Activated CD4-positive, alpha-beta memory T cell treated with anti-CD3 and anti-CD28 coated beads, Interleukin-2, amount 10 ng/mL, durations not matched to agents 7 days and 5 days (primary cell): ENCODE measurements around the gene SDK1. TPM values are rescaled to one million over a fixed set of nuclear protein-coding genes. Genes with fewer than 3 reads are reported as not detected.
"Not testable (repeated sequence)": the region's sequence is repeated elsewhere in the genome, so short reads cannot be mapped to it uniquely, and the experiment has no call there.

Experiments used
- CTCF ChIA-PET: fragments of 350-600 bp; sonication (Branson Sonifier 250); formaldehyde crosslinking; loops from one replicate; lab custom pipeline; 2021; ENCODE audit warnings: antibody characterized with exemption, inconsistent platforms; lab: Charles Lee
- POLR2A ChIA-PET: fragments of 350-600 bp; sonication (Branson Sonifier 250); formaldehyde crosslinking; loops from one replicate; lab custom pipeline; 2021; ENCODE audit warnings: antibody characterized with exemption; lab: Charles Lee
- DNase-seq: peaks from one replicate; pipeline ENCODE4 v3.0.0-alpha.2; 2020
- H3K27ac Mint-ChIP-seq: one replicate; pipeline ENCODE4 v1.8.0; 2021; ENCODE audit warnings: mild to moderate bottlenecking, mixed read lengths
- H3K27me3 Mint-ChIP-seq: one replicate; pipeline ENCODE4 v1.8.0; 2021; ENCODE audit warnings: mixed read lengths
- H3K36me3 Mint-ChIP-seq: one replicate; pipeline ENCODE4 v1.8.0; 2021; ENCODE audit warnings: low read depth, mixed read lengths
- H3K4me1 Mint-ChIP-seq: one replicate; pipeline ENCODE4 v1.8.0; 2021; ENCODE audit warnings: mixed read lengths
- H3K4me3 Mint-ChIP-seq: one replicate; pipeline ENCODE4 v1.8.0; 2021; ENCODE audit warnings: mild to moderate bottlenecking, mixed read lengths
- H3K9me3 Mint-ChIP-seq: one replicate; pipeline ENCODE4 v1.8.0; 2021; ENCODE audit warnings: mixed read lengths
- total RNA-seq, 2 experiments: library from RNA; stranded (reverse); gene quantifications; one replicate each; pipeline ENCODE4 v1.2.3, GENCODE V29; 2021

The SDK1 gene
- total RNA-seq, 2 experiments from 2014 or later, result 0.03 to 0.05 TPM

GRCh38 chr7:4225361-4225771 lies 924.3 kb downstream of the SDK1 start:
- no peak for DNase-seq
- no peak overlapping the region for H3K4me3 Mint-ChIP-seq
- ChIA-PET POLR2A (no interaction called here), CTCF (interaction anchor here (0.6 kb wide), 1 partner anchor 903 kb away, joined by 3 read pairs; no protein-coding TSS in a partner anchor)
- H3K4me1 Mint-ChIP-seq, result no peaks in the 10 kb centered on the region
- no peak overlapping the region for H3K27ac Mint-ChIP-seq
- H3K27me3 Mint-ChIP-seq, result no peaks in the 10 kb centered on the region
- H3K36me3 Mint-ChIP-seq, result no peaks in the 10 kb centered on the region
- H3K9me3 Mint-ChIP-seq, result peaks cover 2% of the 10 kb centered on the region

GRCh38 chr7:4225881-4226523 lies 925.0 kb downstream of the SDK1 start:
- H3K27ac Mint-ChIP-seq, result no peak overlapping the region
- no peak overlapping the region for H3K4me3 Mint-ChIP-seq
- no peak for DNase-seq
- H3K4me1 Mint-ChIP-seq, result no peaks in the 10 kb centered on the region
- POLR2A ChIA-PET, result no interaction called here
- H3K27me3 Mint-ChIP-seq, result no peaks in the 10 kb centered on the region
- H3K9me3 Mint-ChIP-seq, result peaks cover 2% of the 10 kb centered on the region
- no peaks in the 10 kb centered on the region for H3K36me3 Mint-ChIP-seq
- CTCF ChIA-PET, result interaction anchor here (0.6 kb wide), 1 partner anchor 904 kb away, joined by 3 read pairs; no protein-coding TSS in a partner anchor

- no peaks in the 10 kb centered on the region for H3K4me1 Mint-ChIP-seq
- H3K9me3 Mint-ChIP-seq, result peaks cover 2% of the 10 kb centered on the region
- no peak overlapping the region for H3K27ac Mint-ChIP-seq
- POLR2A ChIA-PET, result no interaction called here
- CTCF ChIA-PET, result no interaction called here
- H3K27me3 Mint-ChIP-seq, result no peaks in the 10 kb centered on the region
- no peak overlapping the region for H3K4me3 Mint-ChIP-seq
- H3K36me3 Mint-ChIP-seq, result no peaks in the 10 kb centered on the region
- no peak for DNase-seq
Measured at GRCh38 chr7:4226524-4226882, 925.5 kb downstream of the SDK1 start.

GRCh38 chr7:4227105-4228010 lies 926.3 kb downstream of the SDK1 start:
- Mint-ChIP-seq H3K36me3 (no peaks in the 10 kb centered on the region), H3K4me1 (no peaks in the 10 kb centered on the region), H3K4me3 (no peak overlapping the region), H3K9me3 (peaks cover 2% of the 10 kb centered on the region), H3K27ac (no peak overlapping the region), H3K27me3 (no peaks in the 10 kb centered on the region)
- ChIA-PET POLR2A (no interaction called here), CTCF (no interaction called here)
- DNase-seq, result no peak

- H3K27me3 Mint-ChIP-seq, result no peaks in the 10 kb centered on the region
- POLR2A ChIA-PET, result no interaction called here
- CTCF ChIA-PET, result no interaction called here
- no peak overlapping the region for H3K27ac Mint-ChIP-seq
- H3K9me3 Mint-ChIP-seq, result no peaks in the 10 kb centered on the region
- H3K4me3 Mint-ChIP-seq, result no peak overlapping the region
- no peaks in the 10 kb centered on the region for H3K36me3 Mint-ChIP-seq
- H3K4me1 Mint-ChIP-seq, result no peaks in the 10 kb centered on the region
- no peak for DNase-seq
Measured at GRCh38 chr7:4230352-4230751, 929.3 kb downstream of the SDK1 start.

- Mint-ChIP-seq H3K9me3 (no peaks in the 10 kb centered on the region), H3K4me3 (no peak overlapping the region), H3K27me3 (no peaks in the 10 kb centered on the region), H3K36me3 (no peaks in the 10 kb centered on the region), H3K4me1 (no peaks in the 10 kb centered on the region), H3K27ac (no peak overlapping the region)
- no peak for DNase-seq
- ChIA-PET POLR2A (no interaction called here), CTCF (no interaction called here)
Measured at GRCh38 chr7:4233146-4233545, 932.1 kb downstream of the SDK1 start.

- no peak for DNase-seq
- ChIA-PET CTCF (no interaction called here), POLR2A (no interaction called here)
- H3K9me3 Mint-ChIP-seq, result no peaks in the 10 kb centered on the region
- H3K36me3 Mint-ChIP-seq, result no peaks in the 10 kb centered on the region
- no peaks in the 10 kb centered on the region for H3K27me3 Mint-ChIP-seq
- no peaks in the 10 kb centered on the region for H3K4me1 Mint-ChIP-seq
- H3K4me3 Mint-ChIP-seq, result no peak overlapping the region
- no peak overlapping the region for H3K27ac Mint-ChIP-seq
Measured at GRCh38 chr7:4233621-4234497, 932.8 kb downstream of the SDK1 start.

GRCh38 chr7:4234498-4234855 lies 933.4 kb downstream of the SDK1 start:
- no peaks in the 10 kb centered on the region for H3K4me1 Mint-ChIP-seq
- no peak for DNase-seq
- no peaks in the 10 kb centered on the region for H3K36me3 Mint-ChIP-seq
- no peaks in the 10 kb centered on the region for H3K9me3 Mint-ChIP-seq
- no peaks in the 10 kb centered on the region for H3K27me3 Mint-ChIP-seq
- H3K27ac Mint-ChIP-seq, result no peak overlapping the region
- H3K4me3 Mint-ChIP-seq, result no peak overlapping the region
- CTCF ChIA-PET, result no interaction called here
- POLR2A ChIA-PET, result no interaction called here

- DNase-seq, result no peak
- no peaks in the 10 kb centered on the region for H3K4me1 Mint-ChIP-seq
- ChIA-PET CTCF (no interaction called here), POLR2A (no interaction called here)
- H3K36me3 Mint-ChIP-seq, result no peaks in the 10 kb centered on the region
- H3K4me3 Mint-ChIP-seq, result no peak overlapping the region
- H3K9me3 Mint-ChIP-seq, result no peaks in the 10 kb centered on the region
- H3K27me3 Mint-ChIP-seq, result no peaks in the 10 kb centered on the region
- no peak overlapping the region for H3K27ac Mint-ChIP-seq
Measured at GRCh38 chr7:4234886-4235285, 933.8 kb downstream of the SDK1 start.

- Mint-ChIP-seq H3K27ac (no peak overlapping the region), H3K27me3 (no peaks in the 10 kb centered on the region), H3K9me3 (no peaks in the 10 kb centered on the region), H3K36me3 (no peaks in the 10 kb centered on the region), H3K4me3 (no peak overlapping the region), H3K4me1 (no peaks in the 10 kb centered on the region)
- ChIA-PET POLR2A (no interaction called here), CTCF (no interaction called here)
- DNase-seq, result no peak
Measured at GRCh38 chr7:4235596-4235995, 934.5 kb downstream of the SDK1 start.

- Mint-ChIP-seq H3K4me1 (no peaks in the 10 kb centered on the region), H3K27me3 (no peaks in the 10 kb centered on the region), H3K4me3 (no peak overlapping the region), H3K36me3 (no peaks in the 10 kb centered on the region), H3K9me3 (no peaks in the 10 kb centered on the region), H3K27ac (no peak overlapping the region)
- ChIA-PET CTCF (no interaction called here), POLR2A (no interaction called here)
- DNase-seq, result no peak
Measured at GRCh38 chr7:4236389-4236788, 935.3 kb downstream of the SDK1 start.

- not testable (repeated sequence) for H3K4me1 Mint-ChIP-seq
Measured at GRCh38 chr7:4236873-4237272, 935.8 kb downstream of the SDK1 start.

More at GRCh38 chr7:4236873-4237272, 935.8 kb downstream of the SDK1 start:
- H3K27ac Mint-ChIP-seq, H3K27me3 Mint-ChIP-seq, H3K36me3 Mint-ChIP-seq, H3K9me3 Mint-ChIP-seq, POLR2A ChIA-PET, DNase-seq, H3K4me3 Mint-ChIP-seq, CTCF ChIA-PET: not testable (repeated sequence)
